Embryonic facial prominence (tissue), 1 donor: Measurements from ENCODE around the gene C2orf68.
"Not testable (repeated sequence)": the region's sequence is repeated elsewhere in the genome, so short reads cannot be mapped to it uniquely, and the experiment has no call there.

ENCODE experiments used
- DNase-seq: peaks from one replicate; pipeline ENCODE4 v3.0.0-alpha.2; 2016; ENCODE audit errors: extremely low spot score

The C2orf68 gene, protein sequence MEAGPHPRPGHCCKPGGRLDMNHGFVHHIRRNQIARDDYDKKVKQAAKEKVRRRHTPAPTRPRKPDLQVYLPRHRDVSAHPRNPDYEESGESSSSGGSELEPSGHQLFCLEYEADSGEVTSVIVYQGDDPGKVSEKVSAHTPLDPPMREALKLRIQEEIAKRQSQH

GRCh38 chr2:85611705-85612587 lies at the start of gene C2orf68:
TSS of gene C2orf68 (minus strand) at chr2:85612066. CDS start at chr2:85611984, 82 bp downstream.
- DNase-seq, result peak; percentile 79

- DNase-seq, result no peak
Measured at GRCh38 chr2:85661139-85661858, 49.4 kb upstream of the C2orf68 start.

GRCh38 chr2:85660725-85661124 lies 48.9 kb upstream of the C2orf68 start:
- no peak for DNase-seq

DNA sequence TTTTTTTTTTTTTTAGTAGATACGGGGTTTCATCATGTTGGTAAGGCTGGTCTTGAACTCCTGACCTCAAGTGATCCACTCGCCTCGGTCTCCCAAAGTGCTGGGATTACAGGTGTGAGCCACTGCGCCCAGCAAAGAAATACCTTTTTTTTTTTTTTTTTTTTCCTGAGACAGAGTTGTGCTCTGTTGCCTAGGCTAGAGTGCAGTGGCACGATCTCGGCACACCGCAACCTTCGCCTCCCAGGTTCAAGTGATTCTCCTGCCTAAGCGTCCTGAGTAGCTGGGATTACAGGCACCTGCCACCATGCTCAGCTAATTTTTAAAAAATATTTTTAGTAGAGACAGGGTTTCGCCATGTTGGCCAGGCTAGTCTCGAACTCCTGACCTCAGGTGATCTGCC lies 48.4 kb upstream of the C2orf68 start:
- not testable (repeated sequence) for DNase-seq

GRCh38 chr2:85659324-85659981 lies 47.6 kb upstream of the C2orf68 start:
- DNase-seq, result no peak

GRCh38 chr2:85657399-85657798 lies 45.5 kb upstream of the C2orf68 start:
- not testable (repeated sequence) for DNase-seq

DNA sequence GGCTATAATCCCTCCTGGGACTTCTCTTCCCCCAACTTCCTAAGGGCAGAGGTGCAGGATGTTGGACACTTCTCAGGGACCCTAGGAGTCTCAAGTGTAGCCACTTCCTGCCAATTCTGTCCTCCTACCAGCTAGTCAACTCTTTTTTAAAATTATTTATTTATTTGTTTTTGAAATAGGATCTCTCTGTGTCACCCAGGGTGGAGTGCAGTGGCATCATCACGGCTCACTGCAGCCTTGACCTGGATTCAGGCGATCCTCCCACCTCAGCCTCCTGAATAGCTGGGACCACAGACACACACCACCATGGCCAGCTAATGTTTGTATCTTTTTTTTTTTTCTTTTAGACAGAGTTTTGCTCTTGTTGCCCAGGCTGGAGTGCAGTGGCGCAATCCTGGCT lies 44.6 kb upstream of the C2orf68 start:
- DNase-seq, result no peak

GRCh38 chr2:85655961-85656417 lies 44.1 kb upstream of the C2orf68 start:
- no peak for DNase-seq

DNA sequence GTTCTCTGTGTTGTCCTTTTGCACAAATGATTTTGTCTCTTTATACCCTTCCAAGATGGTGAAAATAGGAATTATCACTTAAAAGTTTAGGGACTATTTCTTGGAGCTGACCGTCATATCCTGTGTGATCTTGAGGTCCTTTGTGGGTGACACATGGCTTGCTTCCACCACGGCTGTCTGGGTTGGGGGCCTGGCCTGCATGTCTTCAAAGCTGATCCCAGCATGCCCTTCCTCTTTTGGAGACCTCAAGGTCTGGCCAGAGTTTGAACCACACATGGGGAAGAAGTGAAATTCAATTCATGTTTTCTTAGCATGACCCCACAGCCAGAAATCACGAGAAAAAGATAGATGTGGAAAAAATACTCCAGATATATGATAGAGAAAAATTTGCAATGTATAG lies 42.1 kb upstream of the C2orf68 start:
- no peak for DNase-seq

DNA sequence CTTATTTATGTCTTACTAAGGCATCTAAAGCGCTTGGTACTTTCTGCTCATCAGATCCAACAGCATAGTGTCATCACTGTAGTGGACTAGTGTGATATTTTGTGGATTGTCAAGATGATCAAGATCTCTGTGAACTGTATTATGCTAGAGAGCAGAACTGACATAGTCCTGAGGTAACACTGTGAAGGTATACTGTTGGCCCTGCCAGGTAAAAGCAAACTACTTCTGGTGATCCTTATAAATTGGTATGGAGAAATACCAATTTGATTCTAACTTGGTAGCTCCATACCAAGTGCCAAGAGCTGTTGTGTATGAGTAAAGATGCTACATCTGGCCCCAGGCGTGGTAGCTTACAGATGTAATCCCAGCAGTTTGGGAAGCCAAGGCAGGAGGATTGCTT lies 40.2 kb upstream of the C2orf68 start:
- no peak for DNase-seq

- DNase-seq, result no peak
Measured at GRCh38 chr2:85651097-85651496, 39.2 kb upstream of the C2orf68 start.

DNA sequence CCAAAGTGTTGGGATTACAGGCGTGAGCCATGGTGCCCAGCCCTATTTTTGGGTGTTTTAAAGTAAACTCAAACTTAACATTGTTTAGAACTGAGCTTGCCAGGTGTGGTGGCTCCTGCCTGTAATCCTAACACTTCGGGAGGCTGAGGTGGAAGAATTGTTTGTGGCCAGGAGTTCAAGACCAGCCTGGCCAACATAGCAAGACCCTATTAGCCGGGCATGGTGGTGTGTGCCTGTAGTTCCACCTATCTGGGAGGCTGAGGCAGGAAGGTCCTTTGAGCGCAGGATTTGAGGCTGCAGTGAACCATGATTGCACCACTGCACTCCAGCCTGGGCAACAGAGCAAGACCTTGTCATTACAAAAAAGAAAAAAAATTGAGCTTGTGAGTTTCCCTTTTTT lies 38.6 kb upstream of the C2orf68 start:
- no peak for DNase-seq

DNA sequence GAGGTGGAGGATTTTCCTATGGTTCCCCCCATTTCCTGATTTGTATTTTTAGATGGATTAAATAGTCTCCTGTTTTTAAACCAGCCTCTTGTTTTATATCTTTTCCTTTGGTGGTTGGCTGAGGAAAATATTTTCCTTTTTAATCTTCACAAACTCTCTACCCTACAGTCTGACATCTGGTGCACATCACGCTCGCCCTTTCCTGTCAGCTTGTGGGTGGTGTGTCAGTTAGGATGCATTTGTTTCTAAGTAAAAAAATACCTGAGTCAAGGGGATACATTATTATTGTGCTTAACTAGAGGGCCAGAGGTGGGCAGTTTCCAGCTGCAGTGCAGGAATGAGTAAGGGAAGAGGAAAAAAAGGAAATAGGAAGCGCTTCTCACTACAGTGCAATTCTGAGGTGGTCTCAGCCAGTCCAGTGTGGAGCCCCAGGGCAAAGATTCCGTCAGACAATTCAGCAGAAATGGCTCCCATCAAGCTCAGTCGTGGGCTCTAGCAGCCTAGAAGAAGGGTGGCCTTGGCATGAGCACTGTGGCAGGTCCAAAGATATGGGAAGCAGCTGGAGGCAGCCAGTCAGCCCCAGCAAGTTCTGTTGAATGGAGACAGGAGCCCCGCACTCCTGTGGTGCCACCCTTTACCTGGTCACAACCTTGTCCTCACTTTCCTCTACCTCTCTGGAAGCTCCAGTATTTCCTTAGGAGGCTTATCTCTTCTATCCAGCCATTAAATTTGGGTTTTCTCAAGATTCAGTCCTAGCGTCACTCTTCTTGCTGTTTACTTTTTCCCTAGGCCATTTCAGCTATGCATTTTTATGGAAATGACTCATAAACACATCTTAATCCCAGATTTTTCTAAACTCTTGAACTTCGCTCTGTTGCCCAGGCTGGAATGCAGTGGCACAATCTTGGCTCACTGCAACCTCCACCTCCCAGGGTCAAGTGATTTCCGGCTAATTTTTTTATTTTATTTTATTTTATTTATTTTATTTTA lies 37.6 kb upstream of the C2orf68 start:
- DNase-seq, result no peak

- no peak for DNase-seq
Measured at GRCh38 chr2:85648619-85649018, 36.8 kb upstream of the C2orf68 start.

DNA sequence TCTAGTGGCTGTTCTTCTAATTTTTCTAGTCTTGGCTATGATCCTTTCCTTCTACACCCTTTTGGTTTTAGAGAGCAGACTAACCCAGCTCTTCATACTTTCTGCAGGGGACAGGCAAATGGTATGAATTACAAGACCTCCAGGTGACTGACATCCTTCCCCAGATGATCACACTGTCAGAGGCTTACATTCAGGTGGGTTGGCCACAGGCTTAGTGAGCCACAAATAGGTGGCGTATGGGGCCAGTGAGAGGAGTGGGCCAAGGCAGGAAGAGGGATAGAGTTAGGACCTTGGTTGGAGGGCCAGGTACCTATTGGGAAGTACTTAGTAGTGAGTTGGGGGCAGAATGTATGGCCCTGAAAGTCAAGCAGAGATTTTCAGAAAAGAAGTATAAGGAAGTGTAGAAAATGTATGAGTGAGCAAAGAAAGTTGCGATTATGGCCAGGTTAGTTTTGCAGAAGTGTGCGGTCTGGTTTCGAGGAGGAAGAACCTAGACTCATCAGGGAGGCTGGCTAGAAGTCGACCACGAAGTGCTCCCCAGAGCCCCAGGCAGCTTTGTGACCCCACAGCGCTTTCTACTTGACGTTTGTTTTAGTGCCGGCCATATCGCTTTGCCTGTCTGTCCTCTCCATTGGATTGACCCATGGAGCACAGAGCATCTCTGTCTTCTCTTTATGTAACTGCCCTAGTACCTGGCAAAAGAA lies 36.1 kb upstream of the C2orf68 start:
- no peak for DNase-seq

DNA sequence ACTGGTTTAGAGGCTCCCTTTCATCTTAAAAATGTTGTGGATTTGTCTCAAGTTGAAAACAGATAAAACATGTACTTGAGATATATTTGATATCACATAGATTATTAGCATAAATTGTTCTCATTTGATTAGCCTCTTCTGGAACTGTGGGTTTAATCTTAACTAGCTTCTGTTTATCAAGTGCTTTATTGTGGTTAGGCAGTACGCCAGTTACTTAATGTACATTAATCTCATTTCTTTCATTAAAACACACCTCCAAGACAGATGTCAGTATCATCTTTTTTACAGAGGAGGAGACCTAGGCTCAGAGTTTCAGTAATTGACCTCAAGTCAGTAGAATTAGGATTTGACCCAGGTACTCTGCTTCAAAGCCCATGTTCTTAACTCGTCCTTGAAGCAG lies 34.3 kb upstream of the C2orf68 start:
- no peak for DNase-seq

DNA sequence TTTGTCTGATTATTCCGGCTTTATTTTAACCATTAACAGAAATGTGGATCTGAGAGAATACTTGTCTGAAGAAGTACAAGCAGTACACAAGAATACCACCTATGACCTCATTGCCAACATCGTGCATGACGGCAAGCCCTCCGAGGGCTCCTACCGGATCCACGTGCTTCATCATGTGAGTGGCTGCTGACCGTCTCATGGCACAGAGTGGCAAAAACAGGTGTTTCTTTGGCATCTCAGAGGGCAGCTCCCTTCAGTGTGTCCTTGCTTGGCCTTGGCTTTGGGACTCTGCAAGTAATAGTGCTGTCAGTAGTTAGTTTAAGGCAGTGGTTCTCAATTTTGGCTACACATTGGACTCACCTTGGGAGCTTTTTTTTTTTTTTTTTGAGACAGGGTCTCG lies 33.0 kb upstream of the C2orf68 start:
- no peak for DNase-seq

- no peak for DNase-seq
Measured at GRCh38 chr2:85642725-85643124, 30.9 kb upstream of the C2orf68 start.

DNA sequence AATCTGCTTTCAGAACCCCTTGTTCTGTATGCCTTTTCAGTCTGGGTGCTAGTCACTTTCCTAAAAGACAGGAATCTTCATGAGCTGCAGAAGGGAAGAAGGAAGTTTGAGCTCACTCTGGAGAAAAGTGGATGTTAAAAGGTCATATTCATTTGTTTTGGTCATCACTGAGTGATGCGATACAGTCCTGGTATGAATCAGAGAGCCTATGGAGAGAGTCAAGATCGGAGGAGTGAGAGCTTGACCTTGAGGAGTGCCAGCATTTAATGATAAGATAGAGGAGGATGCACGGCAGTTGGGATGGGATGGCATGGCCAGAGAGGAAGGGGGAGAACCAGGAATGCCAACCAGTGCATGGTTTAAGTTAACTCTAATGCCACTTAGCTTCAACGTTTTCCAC lies 23.8 kb upstream of the C2orf68 start:
- no peak for DNase-seq

DNA sequence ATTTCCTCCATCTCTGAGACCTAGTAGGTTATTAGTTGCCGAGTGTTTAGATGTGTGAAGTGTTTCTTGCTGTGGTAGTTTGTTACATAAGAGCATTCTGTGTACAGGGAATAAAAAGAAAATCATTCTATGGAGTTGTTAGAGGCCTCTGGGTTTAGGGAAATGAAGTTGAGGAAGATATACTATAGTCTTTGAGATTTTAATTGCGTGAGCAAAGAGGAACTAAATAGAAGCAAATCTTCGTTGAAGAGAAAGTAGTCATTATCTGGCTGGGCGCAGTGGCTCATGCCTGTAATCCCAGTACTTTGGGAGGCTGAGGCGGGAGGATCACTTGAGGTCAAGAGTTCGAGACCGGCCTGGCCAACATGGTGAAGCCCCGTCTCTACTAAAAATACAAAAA lies 23.1 kb upstream of the C2orf68 start:
- no peak for DNase-seq
